Renal cortex interstitium (tissue), 11 donors: ENCODE measurements around the gene ISM1. TPM values are rescaled to one million over a fixed set of nuclear protein-coding genes. Genes with fewer than 3 reads are reported as not detected.
"Not testable (repeated sequence)": the region's sequence is repeated elsewhere in the genome, so short reads cannot be mapped to it uniquely, and the experiment has no call there.

Experiments used
- DNase-seq, 11 donors: peaks; one replicate each; pipeline ENCODE4 v3.0.0-alpha.2; 2013; ENCODE audit warnings: low read depth in 9 of 11, low spot score in 4 of 11; ENCODE audit errors: extremely low read depth in 1 of 11
- polyA plus RNA-seq, 3 donors: library from polyadenylated mRNA; unstranded; fragments of 120-200 nt; gene quantifications; one replicate each; pipeline ENCODE4 v1.2.1, GENCODE V29; 2013; ENCODE audit not compliant: insufficient read length in 3 of 3

ISM1 gene
- polyA plus RNA-seq, 3 donors, result 3.9 to 5.3 (median 4.5) TPM

DNA sequence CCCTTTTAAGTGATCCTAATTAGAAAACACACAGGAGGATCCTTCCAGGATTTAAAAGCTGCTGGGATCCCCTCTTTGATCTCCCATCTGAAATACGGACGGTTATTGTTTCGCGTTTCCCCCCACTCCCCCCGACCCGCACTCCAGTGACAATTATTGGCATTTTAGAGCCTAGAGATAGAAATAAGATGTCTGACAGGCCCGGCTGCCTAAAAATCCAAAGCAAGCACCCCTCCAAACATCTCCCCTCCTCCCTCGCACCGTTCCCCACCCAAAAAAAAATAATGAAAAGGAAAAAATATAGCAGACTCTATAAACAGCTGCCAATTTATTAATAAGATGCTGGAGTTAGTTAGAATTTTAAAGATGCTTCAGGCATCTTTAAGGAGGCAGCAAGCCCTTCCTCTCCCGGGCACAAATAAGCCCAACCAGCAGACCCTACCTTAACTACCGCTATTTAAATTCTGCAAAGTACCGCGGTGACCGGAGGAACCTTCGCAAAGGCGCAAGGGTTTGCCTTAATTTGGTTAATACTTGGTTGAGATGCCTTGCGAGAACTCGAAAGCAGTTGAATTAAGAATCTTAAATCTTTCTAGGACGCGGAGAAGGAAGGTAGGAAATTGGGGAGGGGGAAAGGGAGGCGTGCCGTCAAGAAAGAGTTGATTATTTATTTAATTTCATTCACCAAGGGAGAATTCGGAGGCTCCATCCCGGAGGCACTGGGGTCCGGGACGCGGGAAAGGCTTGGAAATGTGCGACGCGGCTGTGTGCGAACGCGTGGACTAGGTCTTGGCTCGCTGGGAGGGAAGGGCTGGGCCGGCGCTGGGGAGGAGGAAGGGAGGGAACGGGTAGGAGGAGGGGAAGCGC, 1.5 kb upstream of the ISM1 start:
- DNase-seq, result no peak

GRCh38 chr20:13220194-13220903, 725 bp upstream of the ISM1 start:
- DNase-seq, result peak in 4 of 11 donors; percentile 32 to 49 (median 38)

DNA sequence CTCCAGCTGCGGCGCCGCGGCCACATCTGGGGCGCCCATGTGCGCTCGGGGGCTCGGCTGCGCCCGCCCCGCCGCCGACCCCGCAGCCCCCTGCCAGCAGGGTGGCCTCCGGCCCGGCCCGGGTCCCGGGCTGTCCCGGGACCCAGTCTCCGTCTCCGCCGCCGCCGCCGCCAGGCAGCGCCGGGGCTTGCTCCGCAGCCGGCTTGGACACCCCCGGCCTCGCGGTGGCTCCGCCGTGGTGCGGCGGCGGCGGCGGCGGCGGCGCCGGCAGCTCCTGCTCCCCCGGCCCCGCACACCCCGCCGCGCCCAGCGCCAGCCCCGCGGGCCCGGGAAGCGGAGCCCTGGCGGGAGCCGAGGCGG, 219 bp downstream of the ISM1 start:
- DNase-seq, result no peak

DNA sequence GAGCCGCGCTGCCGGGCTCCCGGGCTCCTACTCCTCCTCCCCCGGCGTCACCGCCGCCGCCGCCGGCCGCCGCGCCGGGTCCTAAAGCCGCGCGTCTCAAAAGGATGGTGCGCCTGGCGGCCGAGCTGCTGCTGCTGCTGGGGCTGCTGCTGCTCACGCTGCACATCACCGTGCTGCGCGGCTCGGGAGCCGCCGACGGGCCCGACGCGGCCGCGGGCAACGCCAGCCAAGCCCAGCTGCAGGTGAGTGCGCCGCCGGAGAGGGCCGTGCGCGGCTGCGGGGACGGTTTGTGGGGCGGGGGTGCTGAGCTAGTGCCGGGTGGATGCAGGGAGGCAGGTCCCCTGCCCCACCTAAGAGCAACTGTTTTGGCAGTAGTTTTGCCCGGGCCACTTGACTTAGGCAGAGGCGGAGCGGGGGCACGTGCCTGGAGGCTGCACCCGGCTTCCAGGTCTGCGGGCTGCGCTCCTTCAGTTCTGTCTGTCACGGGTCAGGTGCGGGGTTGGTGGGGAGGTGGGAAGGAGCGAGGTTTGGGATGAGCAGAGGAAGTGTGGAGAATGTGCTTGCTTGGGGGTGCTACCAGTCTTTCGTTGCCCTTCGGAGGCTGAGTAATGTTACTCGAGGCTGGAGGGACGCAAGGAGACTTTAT, 722 bp downstream of the ISM1 start:
- peak in 4 of 11 donors; percentile 57 to 62 (median 60) for DNase-seq

DNA sequence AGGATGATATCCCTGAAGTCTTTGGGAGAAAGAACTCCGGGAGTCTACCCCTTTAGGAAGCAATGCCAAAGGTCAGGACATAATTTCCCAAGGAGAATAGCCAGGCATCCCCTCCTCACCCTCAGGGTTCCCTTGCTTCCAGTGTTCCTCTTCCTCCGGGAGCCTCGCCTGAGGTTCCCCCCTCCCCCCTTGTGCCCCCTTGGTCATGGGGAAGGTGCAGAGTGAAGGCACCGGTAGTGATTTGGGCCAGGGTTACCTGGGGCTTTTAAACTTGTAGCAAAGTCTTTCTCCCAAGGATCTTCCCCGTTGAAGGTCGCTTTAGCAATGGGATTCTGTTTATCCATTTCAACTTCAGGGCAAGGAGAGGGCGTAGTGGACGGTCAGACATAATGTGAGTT, 1.2 kb downstream of the ISM1 start:
- no peak for DNase-seq

GRCh38 chr20:13223736-13224520, 2.9 kb downstream of the ISM1 start:
- DNase-seq, result no peak

GRCh38 chr20:13226367-13226766, 5.3 kb downstream of the ISM1 start:
- DNase-seq, result no peak

DNA sequence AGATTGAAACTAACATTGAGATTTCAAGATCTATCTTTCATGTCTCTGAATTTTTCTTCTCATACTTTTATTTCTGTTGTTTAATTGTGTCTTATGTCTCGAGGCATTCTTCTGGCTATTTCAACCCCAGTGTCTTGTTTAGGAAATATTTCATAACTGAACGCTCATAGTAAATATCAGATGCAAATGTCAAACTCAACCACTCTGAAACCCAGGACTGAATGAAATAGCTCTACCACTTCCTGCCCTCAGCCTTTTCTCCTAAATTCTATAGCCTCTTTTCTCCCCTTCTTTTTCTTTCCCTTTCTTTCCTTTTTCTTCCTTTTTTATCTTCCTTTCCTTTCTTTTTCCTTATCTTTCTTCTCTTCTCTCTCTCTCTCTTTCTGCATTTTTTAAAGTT, 7.7 kb downstream of the ISM1 start:
- no peak for DNase-seq

DNA sequence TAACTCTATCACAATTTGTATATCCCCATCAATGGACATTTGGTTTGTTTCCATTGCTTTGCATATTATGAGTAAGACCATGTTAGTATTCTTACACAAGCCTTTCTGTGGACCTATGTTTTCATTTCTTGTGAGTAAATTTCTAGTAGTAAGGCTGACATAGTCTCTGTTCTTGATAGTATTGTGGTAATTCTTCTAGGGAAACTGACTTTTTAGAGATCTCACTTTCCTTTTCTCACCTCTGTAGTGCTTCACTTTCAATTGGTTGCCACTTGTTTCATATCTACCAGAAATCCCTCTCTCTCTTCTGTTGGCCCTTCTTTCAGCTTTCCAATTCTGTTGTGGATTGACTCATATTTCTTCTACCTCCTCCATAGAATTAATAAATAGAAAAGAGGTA, 8.5 kb downstream of the ISM1 start:
- DNase-seq, result no peak

DNA sequence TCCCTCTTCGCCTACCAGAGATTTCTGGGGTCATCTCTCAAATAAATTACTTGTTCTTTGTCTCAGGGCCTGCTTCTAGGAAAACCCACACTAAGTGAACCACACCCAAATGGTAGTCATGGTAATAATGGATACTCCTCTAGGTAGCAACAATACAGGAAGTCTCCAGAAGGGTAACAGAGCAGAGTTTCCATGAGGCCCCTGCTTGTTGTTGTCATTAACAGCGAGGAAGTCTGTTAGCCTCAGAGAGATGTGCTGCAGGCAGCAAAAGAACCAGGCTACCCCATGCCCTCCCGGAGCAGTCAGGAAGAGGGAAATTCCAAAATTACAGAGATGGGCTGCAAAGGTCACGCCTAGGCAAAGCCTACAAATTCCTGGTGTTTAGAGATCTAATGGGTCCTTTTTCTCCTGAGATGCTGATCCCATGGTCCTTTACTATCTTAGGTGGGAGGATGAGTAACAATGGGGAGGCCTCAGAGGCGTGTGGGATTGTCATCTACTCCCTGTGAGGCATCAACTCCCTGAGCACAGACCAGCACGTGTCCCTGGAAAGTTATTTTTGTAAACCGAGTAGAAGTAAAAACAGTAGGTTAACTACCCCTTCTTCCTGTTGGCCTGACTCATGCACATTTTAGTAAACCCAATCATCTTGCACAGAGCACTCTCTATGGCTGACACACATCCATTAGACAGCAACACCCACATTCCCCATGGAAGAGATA, 10.1 kb downstream of the ISM1 start:
- DNase-seq, result peak in 1 of 11 donors; percentile 26

- DNase-seq, result no peak
These were observed 11.9 kb downstream of the ISM1 start for GRCh38 chr20:13232999-13233398.

DNA sequence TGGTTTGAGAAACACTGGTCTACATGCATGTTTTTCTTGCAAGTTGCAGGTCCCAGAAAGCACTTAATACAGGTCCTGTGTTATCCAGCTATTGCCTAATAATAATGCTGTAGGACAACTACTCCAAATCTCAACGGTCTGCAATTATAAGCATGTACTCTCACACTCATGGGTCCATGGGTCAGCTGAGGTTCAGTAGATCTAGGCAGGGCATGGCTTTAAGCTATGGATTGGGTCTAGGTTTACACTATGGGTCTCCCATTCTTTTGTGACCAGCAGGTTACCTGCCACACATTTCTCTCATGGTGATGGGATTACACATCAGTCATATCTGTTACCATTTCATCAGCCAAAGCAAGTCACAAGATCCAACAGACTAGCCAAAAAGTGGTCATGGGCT, 13.9 kb downstream of the ISM1 start:
- DNase-seq, result no peak

DNA sequence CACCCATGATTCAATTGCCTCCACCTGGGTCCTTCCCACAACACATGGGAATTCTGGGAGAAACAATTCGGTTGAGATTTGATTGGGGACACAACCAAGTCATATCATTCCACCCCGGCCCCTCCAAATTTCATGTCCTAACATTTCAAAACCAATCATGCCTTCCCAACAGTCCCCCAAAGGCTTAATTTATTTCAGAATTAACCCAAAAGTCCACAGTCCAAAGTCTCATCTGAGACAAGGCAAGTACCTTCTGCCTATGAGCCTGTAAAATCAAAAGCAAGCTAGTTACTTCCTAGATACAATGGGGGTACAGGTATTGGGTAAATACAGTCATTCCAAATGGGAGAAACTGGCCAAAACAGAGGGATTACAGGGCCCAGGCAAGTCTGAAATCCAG, 15.3 kb downstream of the ISM1 start:
- DNase-seq, result not testable (repeated sequence)

GRCh38 chr20:13236990-13237720, 16.1 kb downstream of the ISM1 start:
- no peak for DNase-seq

DNA sequence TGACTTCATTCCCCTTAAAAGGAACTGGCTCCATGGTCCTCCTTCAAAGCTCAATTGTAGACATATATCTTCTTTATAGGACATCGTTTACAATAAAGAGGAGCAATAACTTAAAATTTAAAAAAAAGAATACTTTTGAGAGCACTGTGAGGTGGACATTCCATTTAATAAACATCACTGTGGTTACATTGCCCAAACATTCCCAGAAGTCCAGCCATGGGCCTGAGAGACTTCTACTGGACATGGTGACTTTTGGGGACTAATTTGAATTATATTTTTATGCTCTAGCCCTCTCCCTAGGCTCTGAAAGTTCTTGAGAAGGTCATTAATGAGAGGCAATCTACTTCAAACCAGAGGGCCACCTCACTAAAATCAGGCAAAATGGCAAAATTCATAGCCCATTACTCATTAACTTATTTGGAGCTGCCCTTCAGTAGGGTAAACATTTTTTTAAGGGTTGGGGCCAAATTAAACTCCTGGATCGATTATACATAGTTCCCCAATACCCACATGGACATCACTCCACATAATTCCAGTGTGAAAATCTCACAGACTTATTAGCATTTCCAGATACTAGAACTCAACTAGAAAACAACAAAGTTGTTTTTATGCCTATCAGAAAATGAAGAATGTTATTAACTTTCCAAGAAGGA, 17.1 kb downstream of the ISM1 start:
- no peak for DNase-seq

GRCh38 chr20:13243826-13244376, 22.8 kb downstream of the ISM1 start:
- no peak for DNase-seq

DNA sequence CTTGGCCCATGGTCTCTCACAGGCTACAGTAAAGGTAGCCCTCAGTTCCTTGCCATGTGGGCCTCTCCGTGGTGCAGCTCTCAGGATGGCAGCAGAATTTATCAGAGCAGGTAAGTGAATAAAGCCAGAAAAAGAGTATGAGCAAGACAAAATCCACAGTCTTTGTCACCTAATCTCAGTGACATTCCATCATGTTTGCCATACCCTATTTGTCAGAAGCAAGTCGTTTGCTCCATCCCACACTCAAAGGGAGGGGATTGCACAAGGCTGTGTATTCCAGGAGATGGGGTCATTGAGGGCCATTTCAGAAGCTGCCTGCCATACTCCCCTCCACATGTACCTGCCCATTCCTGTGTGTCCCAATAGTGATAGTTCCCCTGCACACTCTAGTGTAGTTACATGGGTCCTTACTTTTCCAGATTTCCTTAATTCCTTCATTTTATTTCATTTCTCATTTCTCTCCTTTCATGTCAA, 24.2 kb downstream of the ISM1 start:
- no peak for DNase-seq
